Thoracic aorta (tissue), 2 donors: ENCODE data around the gene SNCAIP. TPM values are rescaled to one million over a fixed set of nuclear protein-coding genes. Genes with fewer than 3 reads are reported as not detected.
A peak's percentile ranks its signal among the peaks of the same experiment; 100 is the strongest.

Source experiments
- ATAC-seq: fragments of 150-250 bp; one replicate; pipeline ENCODE4 v1.8.0; 2017; ENCODE audit warnings: low read depth; ENCODE audit not compliant: insufficient number of reproducible peaks, low FRiP score
- DNase-seq: peaks from one replicate; pipeline ENCODE4 v3.0.0-alpha.2; 2020; ENCODE audit warnings: low spot score
- H3K27ac ChIP-seq, 2 donors: fragments of 200-600 bp; sonication (generic); 1 replicate in 1 of 2; 2 replicates in 1 of 2; pipeline ENCODE4 v1.5.1; 2016; ENCODE audit warnings: mild to moderate bottlenecking in 2 of 2, moderate library complexity in 2 of 2
- H3K27me3 ChIP-seq: fragments of 200-600 bp; sonication (generic); replicated peaks from 2 replicates; pipeline ENCODE4 v1.6.0; 2016; ENCODE audit warnings: mild to moderate bottlenecking; ENCODE audit not compliant: insufficient read depth
- H3K36me3 ChIP-seq: fragments of 200-600 bp; sonication (generic); one replicate; pipeline ENCODE4 v1.5.1; 2016
- H3K4me1 ChIP-seq, 2 donors: fragments of 200-600 bp; sonication (generic); 1 replicate in 1 of 2; 2 replicates in 1 of 2; pipeline versions ENCODE4 v1.5.1 to v1.6.0; 2016; ENCODE audit warnings: low read depth in 2 of 2, mild to moderate bottlenecking in 1 of 2; ENCODE audit not compliant: control insufficient read depth in 1 of 2
- H3K4me3 ChIP-seq: fragments of 200-600 bp; sonication (generic); 2 replicates; pipeline ENCODE4 v1.5.1; 2016; ENCODE audit warnings: mild to moderate bottlenecking
- H3K9me3 ChIP-seq: fragments of 200-600 bp; sonication (generic); 2 replicates; pipeline ENCODE4 v1.5.1; 2016
- CTCF ChIP-seq: fragments of 200-600 bp; sonication (generic); IDR thresholded peaks from one replicate; pipeline ENCODE4 v1.5.1; 2019; ENCODE audit warnings: antibody characterized with exemption
- total RNA-seq, 2 donors: library from RNA; depleted of rRNA; stranded (reverse); fragments of >200 nt; gene quantifications; one replicate each; pipeline versions ENCODE4 v1.1.0 to v1.2.3, GENCODE V29; 2016

The SNCAIP gene
- total RNA-seq, 2 donors from 2014 or later: 4.5 to 8.5 TPM

DNA sequence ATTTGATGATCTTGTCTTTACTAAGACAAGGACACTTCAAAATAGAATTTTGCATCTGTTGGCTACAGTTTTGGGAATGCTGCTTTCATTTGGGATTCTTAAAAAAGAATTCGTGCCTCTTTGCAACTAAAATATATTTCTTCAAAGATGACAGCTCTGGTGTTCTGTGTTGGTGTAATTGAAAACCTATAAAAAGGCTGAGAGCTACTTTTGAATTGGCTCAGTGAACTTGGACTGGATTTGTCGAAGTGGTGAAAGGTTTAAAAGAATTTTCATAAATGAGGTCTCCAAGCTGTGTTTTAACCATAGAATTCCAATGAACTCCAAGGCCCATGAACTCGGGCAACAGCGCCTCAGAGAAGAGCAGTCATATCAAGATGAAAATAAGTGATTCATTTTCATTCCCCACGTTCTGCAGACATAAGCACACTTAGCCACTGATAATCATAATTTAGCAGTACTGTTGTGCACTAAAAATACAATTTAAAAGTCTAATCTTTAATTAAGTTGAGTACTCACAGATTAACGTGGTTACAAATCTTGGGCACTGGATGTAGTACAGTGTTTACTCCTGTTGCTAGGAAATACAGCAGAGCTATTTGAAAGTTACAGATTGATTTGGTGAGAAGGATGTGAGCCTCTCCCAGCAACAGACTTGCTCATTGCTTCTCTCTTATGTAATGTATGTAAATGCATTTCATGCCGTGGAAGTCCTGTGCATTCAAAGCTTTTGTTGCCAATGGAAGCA lies 10.9 kb downstream of the SNCAIP start:
- peaks cover 6 to 20% of the 10 kb centered on the region in 2 donors for H3K4me1 ChIP-seq
- no peak for ATAC-seq

DNA sequence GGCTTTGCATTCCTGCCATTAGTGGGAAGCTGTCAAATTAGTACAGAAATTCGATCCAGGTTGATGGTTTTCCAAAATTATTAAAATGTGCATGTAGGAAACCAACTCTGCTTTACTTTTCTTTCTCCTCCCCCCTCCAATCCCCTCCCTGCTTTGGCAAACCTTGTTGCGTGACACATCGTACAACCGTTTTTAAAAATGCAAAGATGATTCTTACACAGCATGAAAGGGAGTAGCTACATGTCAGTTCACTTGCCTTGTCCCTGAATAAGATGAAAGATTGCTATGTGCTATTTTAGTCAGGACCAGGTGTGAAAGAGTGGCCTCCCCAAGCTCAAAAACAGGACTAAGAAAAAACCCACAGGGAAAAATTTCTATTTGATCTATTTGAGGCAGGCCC lies 11.7 kb downstream of the SNCAIP start:
- ATAC-seq (no peak), DNase-seq (no peak)
- H3K27me3 ChIP-seq: no peaks in the 10 kb centered on the region
- TF ChIP-seq CTCF: no peak
- H3K9me3 ChIP-seq: no peaks in the 10 kb centered on the region
- H3K36me3 ChIP-seq: no peaks in the 10 kb centered on the region
- H3K4me1 ChIP-seq: peaks cover 6 to 20% of the 10 kb centered on the region in 2 donors
- H3K4me3 ChIP-seq: no peak overlapping the region
- H3K27ac ChIP-seq: no peak overlapping the region

More for the DNA sequence above, 10.9 kb downstream of the SNCAIP start:
- peak overlapping the region; percentile 7 for H3K4me3 ChIP-seq
- H3K9me3 ChIP-seq: no peaks in the 10 kb centered on the region
- no peaks in the 10 kb centered on the region for H3K36me3 ChIP-seq
- no peaks in the 10 kb centered on the region for H3K27me3 ChIP-seq
- DNase-seq: no peak
- no peak for TF ChIP-seq CTCF
- H3K27ac ChIP-seq: no peak overlapping the region

- H3K4me3 ChIP-seq: no peak overlapping the region
- no peaks in the 10 kb centered on the region for H3K27me3 ChIP-seq
- no peaks in the 10 kb centered on the region for H3K9me3 ChIP-seq
- peaks cover 6 to 17% of the 10 kb centered on the region in 2 donors for H3K4me1 ChIP-seq
- DNase-seq: no peak
- no peaks in the 10 kb centered on the region for H3K36me3 ChIP-seq
- H3K27ac ChIP-seq: no peak overlapping the region
- no peak for ATAC-seq
- no peak for TF ChIP-seq CTCF
Measured at GRCh38 chr5:122327110-122327509, 15.1 kb downstream of the SNCAIP start.

GRCh38 chr5:122330881-122331280 lies 18.8 kb downstream of the SNCAIP start:
- no peak overlapping the region for H3K27ac ChIP-seq
- ATAC-seq: no peak
- no peaks in the 10 kb centered on the region for H3K9me3 ChIP-seq
- no peak for DNase-seq
- H3K4me1 ChIP-seq: no peaks in the 10 kb centered on the region
- H3K36me3 ChIP-seq: no peaks in the 10 kb centered on the region
- no peaks in the 10 kb centered on the region for H3K27me3 ChIP-seq
- H3K4me3 ChIP-seq: no peak overlapping the region
- no peak for TF ChIP-seq CTCF

DNA sequence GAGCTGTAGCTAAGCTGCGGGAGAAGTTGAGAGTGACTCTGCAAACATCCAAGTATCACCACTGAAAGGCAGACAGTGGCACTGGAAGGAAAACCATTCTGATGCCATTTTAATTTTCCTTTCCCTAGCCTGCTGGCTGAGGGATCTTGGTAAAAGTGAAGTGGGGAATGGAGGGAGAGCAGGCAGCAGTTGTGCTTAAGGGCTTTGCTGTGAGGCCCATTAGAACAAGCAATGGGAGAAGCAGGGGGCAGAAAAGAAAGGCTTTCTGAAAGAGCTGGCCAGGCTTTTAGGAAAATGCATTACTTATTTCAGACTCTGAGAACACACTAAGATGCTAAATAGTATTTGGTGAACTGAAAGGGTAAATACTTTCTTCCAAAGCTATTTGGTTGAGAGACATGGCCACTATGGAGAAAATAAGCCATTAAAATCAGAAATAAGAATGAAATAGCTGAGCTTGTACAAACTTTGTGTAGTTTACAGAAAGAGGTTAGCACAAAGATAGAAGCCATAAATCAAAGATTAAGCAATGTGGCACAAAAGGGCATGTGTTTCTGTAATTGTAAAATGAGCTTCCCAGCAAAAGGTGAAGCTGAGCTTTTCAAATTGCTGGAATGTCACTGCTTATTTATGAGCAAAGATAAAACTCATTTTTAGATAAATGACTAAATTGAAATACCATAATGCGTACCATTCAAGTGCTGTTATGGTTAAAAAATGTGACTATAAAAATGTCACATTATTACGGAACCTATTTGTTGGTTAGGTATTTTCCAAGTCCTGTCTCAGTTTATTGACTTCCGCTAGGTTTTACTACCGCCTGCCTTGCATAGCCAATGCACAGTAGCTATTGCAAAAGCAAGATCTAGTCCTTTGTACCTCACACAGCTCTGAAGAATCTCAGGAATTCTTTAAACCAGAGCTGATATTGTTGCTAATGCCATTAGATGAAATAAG lies 20.8 kb downstream of the SNCAIP start:
- no peak overlapping the region for H3K27ac ChIP-seq
- no peaks in the 10 kb centered on the region for H3K4me1 ChIP-seq
- no peaks in the 10 kb centered on the region for H3K9me3 ChIP-seq
- no peaks in the 10 kb centered on the region for H3K27me3 ChIP-seq
- no peak for TF ChIP-seq CTCF
- H3K36me3 ChIP-seq: no peaks in the 10 kb centered on the region
- ATAC-seq (no peak), DNase-seq (no peak)
- H3K4me3 ChIP-seq: no peak overlapping the region
